GM12873 (cell line): ENCODE measurements around the gene ABCA1.

Source experiments
- TF ChIP-seq, protein P1 (sequence below): IDR thresholded peaks from 2 replicates; pipeline ENCODE4 v1.5.1; 2012; ENCODE audit warnings: low read depth, mild to moderate bottlenecking, moderate library complexity, low read length, control low read depth; ENCODE audit not compliant: insufficient read depth; ENCODE audit errors: missing control alignments

The ABCA1 gene

DNA sequence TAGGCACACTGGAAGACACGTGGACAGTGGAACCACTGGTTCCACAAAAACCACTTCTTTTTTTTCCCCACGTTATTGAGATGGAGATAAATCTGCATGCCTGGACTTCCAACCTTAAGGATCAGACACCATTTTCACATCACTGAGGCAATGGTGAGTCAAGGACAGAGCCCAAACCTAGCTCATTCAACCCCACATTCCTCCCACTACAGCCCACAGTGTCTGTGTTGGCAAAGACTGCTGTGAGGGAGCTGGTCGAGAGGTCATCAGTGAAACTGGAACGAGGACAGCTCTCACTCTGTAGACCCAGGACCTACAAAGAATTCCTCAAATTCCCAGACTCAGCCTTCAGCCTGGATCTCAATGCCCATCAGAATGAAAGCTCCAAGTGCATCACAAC lies 74.8 kb downstream of the ABCA1 start:
- TF ChIP-seq, protein P1, sequence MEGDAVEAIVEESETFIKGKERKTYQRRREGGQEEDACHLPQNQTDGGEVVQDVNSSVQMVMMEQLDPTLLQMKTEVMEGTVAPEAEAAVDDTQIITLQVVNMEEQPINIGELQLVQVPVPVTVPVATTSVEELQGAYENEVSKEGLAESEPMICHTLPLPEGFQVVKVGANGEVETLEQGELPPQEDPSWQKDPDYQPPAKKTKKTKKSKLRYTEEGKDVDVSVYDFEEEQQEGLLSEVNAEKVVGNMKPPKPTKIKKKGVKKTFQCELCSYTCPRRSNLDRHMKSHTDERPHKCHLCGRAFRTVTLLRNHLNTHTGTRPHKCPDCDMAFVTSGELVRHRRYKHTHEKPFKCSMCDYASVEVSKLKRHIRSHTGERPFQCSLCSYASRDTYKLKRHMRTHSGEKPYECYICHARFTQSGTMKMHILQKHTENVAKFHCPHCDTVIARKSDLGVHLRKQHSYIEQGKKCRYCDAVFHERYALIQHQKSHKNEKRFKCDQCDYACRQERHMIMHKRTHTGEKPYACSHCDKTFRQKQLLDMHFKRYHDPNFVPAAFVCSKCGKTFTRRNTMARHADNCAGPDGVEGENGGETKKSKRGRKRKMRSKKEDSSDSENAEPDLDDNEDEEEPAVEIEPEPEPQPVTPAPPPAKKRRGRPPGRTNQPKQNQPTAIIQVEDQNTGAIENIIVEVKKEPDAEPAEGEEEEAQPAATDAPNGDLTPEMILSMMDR = no peak

DNA sequence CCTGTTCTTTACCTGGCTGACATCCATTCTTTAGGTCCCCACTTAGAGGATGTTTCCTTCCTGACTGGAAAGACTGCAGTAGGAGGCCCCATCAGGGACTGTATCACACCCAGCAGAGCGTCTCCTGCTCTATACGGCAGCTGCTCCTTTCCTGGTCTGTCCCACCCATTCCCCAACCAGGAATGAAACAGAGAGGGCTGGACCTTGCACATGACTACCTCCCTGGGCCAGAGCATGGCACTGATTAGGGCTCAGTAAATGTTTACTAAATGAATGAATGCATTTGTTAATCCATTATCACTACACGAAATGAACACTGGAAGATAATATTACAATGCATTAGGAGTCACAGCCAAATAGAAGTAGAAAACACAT lies 76.4 kb downstream of the ABCA1 start:
- TF ChIP-seq, protein P1 = no peak

DNA sequence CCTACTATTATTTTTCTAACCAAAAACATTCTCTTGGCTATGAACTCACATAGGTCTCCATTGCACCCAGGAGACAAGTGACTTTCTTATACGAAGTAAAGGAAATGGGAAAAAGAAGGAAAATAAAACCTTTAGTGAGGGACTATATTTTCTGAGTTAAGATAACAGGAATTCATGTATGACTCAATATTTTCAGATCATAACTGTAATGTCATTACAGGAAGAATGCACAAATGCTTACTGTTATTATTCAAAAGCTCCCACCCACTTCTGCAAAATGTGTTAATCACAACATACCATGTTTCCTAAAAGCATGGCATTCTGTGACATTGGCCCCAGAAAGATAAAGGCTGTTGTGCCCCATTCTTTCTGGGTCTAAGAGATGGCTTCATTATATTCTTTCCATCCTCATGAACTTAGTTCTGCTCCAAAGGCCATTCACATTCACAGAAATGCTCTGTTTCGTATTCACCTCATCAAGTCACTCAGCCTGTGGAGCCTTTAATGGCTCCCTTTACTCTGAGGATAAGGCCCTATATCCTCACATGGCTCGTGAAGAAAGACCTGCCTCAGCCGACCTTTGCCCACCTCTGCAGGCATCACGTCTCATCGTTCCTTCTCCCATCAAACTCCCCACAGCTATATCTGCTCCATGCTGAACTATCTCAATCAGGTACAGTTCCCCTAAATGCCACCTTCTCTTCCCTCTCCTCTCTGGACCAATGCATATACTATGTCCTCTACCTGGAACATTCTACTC lies 77.0 kb downstream of the ABCA1 start:
- TF ChIP-seq, protein P1 = no peak

DNA sequence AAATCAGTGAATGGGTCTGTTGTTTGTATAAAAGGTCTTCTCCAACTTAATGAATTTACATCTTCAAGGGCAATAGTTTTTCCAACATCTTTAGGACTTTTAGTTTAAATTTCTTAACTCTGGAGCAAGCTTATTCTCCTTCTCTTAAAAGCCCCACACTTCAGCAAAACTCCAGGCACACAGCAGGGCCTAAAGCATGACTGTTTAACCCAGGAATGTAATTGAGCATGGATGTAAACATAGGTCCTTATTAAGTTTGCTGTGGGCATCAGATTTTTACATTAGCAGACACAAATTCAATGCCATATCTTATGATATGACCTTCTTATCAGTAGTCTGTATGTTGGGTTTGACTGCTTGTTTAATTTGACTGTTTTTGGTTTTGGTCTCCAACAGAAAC lies 78.9 kb downstream of the ABCA1 start:
- TF ChIP-seq, protein P1 = no peak

DNA sequence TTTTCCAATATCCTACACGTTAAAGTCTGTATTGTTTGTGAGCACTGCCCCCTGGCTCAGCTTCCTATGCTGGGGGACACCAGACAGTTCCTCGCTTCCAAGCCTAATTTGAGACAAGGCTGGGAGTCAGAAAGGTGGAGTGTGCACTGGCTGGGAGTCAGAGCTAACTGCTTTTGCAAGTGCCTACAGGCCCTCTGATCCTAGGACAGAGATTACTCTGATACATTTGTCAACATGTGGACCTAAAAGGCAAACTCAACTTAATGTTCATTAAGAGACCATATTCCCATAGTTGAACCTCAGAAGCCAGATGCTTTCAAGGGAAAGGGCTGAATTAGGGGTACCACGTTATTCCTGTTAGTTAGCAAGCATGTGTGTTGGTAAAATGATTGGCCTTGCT lies 83.2 kb downstream of the ABCA1 start:
- TF ChIP-seq, protein P1 = no peak

DNA sequence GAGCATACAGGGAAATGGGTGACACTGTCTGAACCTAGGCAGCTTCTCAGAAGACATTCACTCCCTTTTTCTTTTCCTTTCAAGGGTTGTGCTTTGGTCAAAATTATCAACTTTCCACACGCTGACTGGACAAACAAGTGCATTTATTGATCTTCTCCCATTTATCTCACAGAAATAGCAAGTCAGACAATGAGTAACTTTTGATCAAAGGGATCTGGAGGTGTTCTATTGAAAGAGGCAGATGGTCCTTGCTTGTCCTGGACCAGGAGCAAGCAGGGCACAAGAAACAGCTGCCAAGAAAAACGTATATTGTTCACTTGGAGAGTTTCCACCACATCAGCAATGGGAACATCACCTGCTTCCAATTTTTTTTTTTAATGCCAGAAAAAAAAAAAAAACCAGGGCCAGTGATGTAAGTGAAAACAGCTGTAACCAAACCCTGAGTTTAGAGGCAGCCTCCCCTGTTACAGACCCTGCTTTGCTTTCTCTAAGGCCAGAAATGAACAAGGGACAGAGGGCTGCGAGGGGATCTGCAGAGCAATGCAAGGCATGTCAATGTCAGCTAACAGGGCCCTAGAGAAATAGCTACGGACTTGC lies 84.2 kb downstream of the ABCA1 start:
- TF ChIP-seq, protein P1 = no peak

DNA sequence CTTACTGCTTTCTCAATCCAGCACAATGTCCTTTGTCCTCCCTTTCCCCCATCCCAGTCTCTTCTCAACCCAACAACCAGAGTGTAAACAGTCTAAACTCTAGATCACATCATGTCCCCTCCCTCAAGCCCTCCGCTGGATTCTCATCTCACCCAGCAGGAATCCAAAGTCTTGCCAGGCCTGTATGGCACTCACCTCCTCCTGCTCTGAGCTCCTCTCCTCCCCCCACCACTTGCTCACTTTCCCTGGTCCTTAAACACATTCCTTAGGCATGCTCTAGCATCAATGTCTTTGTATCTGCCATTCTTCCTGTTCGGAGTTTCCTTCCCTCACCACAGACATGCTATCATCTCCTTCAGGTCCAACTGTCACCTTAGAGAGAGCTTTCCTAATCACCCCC lies 85.3 kb downstream of the ABCA1 start:
- TF ChIP-seq, protein P1 = no peak
